Neural crest cell (in vitro differentiated cells): ENCODE measurements around the gene LGR6. TPM values are rescaled to one million over a fixed set of nuclear protein-coding genes. Genes with fewer than 3 reads are reported as not detected.

Experiments
- DNase-seq: peaks from one replicate; pipeline ENCODE4 v3.0.0; 2021; ENCODE audit warnings: low read depth, mixed read lengths, low spot score
- H3K27ac Mint-ChIP-seq: one replicate; pipeline ENCODE4 v1.8.0; 2021; ENCODE audit warnings: mild to moderate bottlenecking, mixed read lengths; ENCODE audit not compliant: unreplicated experiment
- H3K27me3 Mint-ChIP-seq: 2 replicates; pipeline ENCODE4 v1.8.0; 2021; ENCODE audit warnings: low read depth, mild to moderate bottlenecking, mixed read lengths
- H3K36me3 Mint-ChIP-seq: 2 replicates; pipeline ENCODE4 v1.8.0; 2021; ENCODE audit warnings: low read depth, mild to moderate bottlenecking, mixed read lengths
- H3K4me1 Mint-ChIP-seq: 2 replicates; pipeline ENCODE4 v1.8.0; 2021; ENCODE audit warnings: mixed read lengths
- H3K4me3 Mint-ChIP-seq: one replicate; pipeline ENCODE4 v1.8.0; 2021; ENCODE audit warnings: mild to moderate bottlenecking, mixed read lengths
- H3K9me3 Mint-ChIP-seq: 2 replicates; pipeline ENCODE4 v1.8.0; 2021; ENCODE audit warnings: mixed read lengths
- CTCF ChIP-seq: fragments of 200-600 bp; sonication (generic); conservative IDR thresholded peaks from 2 replicates; pipeline ENCODE4 v1.5.0; 2021; ENCODE audit warnings: antibody characterized with exemption, mild to moderate bottlenecking
- total RNA-seq: library from RNA; stranded (reverse); gene quantifications from 2 replicates; pipeline ENCODE4 v1.2.1, GENCODE V29; 2021

The LGR6 gene
- total RNA-seq, 1 donor from 2014 or later = 0.16 TPM

- H3K4me1 Mint-ChIP-seq = peaks cover 15% of the 10 kb centered on the region
- no peaks in the 10 kb centered on the region for H3K36me3 Mint-ChIP-seq
- DNase-seq = no peak
- no peak overlapping the region for H3K27ac Mint-ChIP-seq
- no peaks in the 10 kb centered on the region for H3K27me3 Mint-ChIP-seq
- no peak overlapping the region for H3K4me3 Mint-ChIP-seq
- TF ChIP-seq CTCF = no peak
- peaks cover 5% of the 10 kb centered on the region for H3K9me3 Mint-ChIP-seq
Measured at GRCh38 chr1:202279806-202280205, 86.2 kb downstream of the LGR6 start.

GRCh38 chr1:202280595-202280994 lies 87.0 kb downstream of the LGR6 start:
- Mint-ChIP-seq H3K36me3 (no peaks in the 10 kb centered on the region), H3K4me1 (peaks cover 18% of the 10 kb centered on the region), H3K4me3 (no peak overlapping the region), H3K9me3 (peaks cover 3% of the 10 kb centered on the region), H3K27ac (peak overlapping the region; percentile 58), H3K27me3 (no peaks in the 10 kb centered on the region)
- no peak for DNase-seq
- no peak for TF ChIP-seq CTCF

- Mint-ChIP-seq H3K36me3 (no peaks in the 10 kb centered on the region), H3K9me3 (no peaks in the 10 kb centered on the region), H3K4me3 (no peak overlapping the region), H3K27ac (no peak overlapping the region), H3K4me1 (peaks cover 21% of the 10 kb centered on the region), H3K27me3 (no peaks in the 10 kb centered on the region)
- DNase-seq = no peak
- no peak for TF ChIP-seq CTCF
Measured at GRCh38 chr1:202281316-202282024, 87.9 kb downstream of the LGR6 start.

GRCh38 chr1:202282025-202282371 lies 88.4 kb downstream of the LGR6 start:
- Mint-ChIP-seq H3K4me3 (no peak overlapping the region), H3K36me3 (no peaks in the 10 kb centered on the region), H3K27ac (no peak overlapping the region), H3K9me3 (no peaks in the 10 kb centered on the region), H3K27me3 (no peaks in the 10 kb centered on the region), H3K4me1 (peaks cover 26% of the 10 kb centered on the region)
- DNase-seq = no peak
- no peak for TF ChIP-seq CTCF

- no peaks in the 10 kb centered on the region for H3K27me3 Mint-ChIP-seq
- TF ChIP-seq CTCF = no peak
- H3K36me3 Mint-ChIP-seq = no peaks in the 10 kb centered on the region
- DNase-seq = no peak
- H3K27ac Mint-ChIP-seq = no peak overlapping the region
- H3K4me3 Mint-ChIP-seq = no peak overlapping the region
- peaks cover 32% of the 10 kb centered on the region for H3K4me1 Mint-ChIP-seq
- H3K9me3 Mint-ChIP-seq = no peaks in the 10 kb centered on the region
Measured at GRCh38 chr1:202282596-202283283, 89.1 kb downstream of the LGR6 start.
